HCT116 (cell line): ENCODE measurements around the gene ATP6V0A1. TPM values are rescaled to one million over a fixed set of nuclear protein-coding genes. Genes with fewer than 3 reads are reported as not detected.

ENCODE experiments used
- ATAC-seq: fragments of 200-7000 bp; cut with Tn5 transposase; 2 replicates; pipeline ENCODE4 v1.9.1; 2020; ENCODE audit warnings: mild to moderate bottlenecking, moderate library complexity
- BruUV-seq: library from RNA; stranded (reverse); fragments of 400-500 nt; replicated peaks from 2 replicates; lab custom pipeline; 2021; lab: Mats Ljungman, UMichigan
- CTCF ChIA-PET: fragments of 300-600 bp; sonication (Branson Sonifier 250); formaldehyde crosslinking; loops from one replicate; lab custom pipeline; 2021; ENCODE audit warnings: antibody characterized with exemption; lab: Charles Lee
- POLR2A ChIA-PET: fragments of 300-600, 350-600 bp; sonication (Branson Sonifier 250); formaldehyde crosslinking; loops from one replicate; lab custom pipeline; 2021; ENCODE audit warnings: antibody characterized with exemption; lab: Charles Lee
- RAD21 ChIA-PET, 2 experiments: fragments of 300-600 bp; sonication (Branson Sonifier 250); formaldehyde crosslinking; loops; one replicate each; lab custom pipeline; 2023; ENCODE audit warnings: low total read pairs in 2 of 2; ENCODE audit not compliant: uncharacterized antibody in 2 of 2, unreplicated experiment in 2 of 2, low non-redundant PET in 1 of 2; lab: Charles Lee
- DNase-seq: peaks from one replicate; pipeline ENCODE4 v3.0.0-alpha.2; 2010; ENCODE audit warnings: low read depth, low spot score
- H2AFZ ChIP-seq: fragments of 200-600 bp; shearing (Covaris generic), sonication (generic); 2 replicates; pipeline ENCODE4 v1.6.1; 2017; ENCODE audit warnings: low read depth, mixed run types, mixed read lengths, antibody characterized with exemption, low read length; ENCODE audit not compliant: poor library complexity, severe bottlenecking
- H3K27ac ChIP-seq: 2 replicates; pipeline ENCODE4 v1.5.1; 2012; ENCODE audit warnings: low read depth, low read length
- H3K27me3 ChIP-seq: fragments of 200-600 bp; sonication (generic); 2 replicates; pipeline ENCODE4 v1.6.1; 2016; ENCODE audit warnings: mixed run types, low read length, mixed read lengths; ENCODE audit not compliant: insufficient read depth
- H3K36me3 ChIP-seq, 2 experiments: fragments of 200-500 bp in 1 of 2; fragments of 200-600 bp in 1 of 2; sonication (Bioruptor generic) in 1 of 2; sonication (generic) in 1 of 2; 2 replicates each; pipeline versions ENCODE4 v1.5.1 to v1.6.1; 2014 to 2016; ENCODE audit warnings: low read length in 2 of 2, inconsistent platforms in 1 of 2, mixed read lengths in 1 of 2, mixed run types in 1 of 2; ENCODE audit not compliant: insufficient read depth in 2 of 2, control insufficient read depth in 1 of 2
- H3K4me1 ChIP-seq, 2 experiments: fragments of 200-600 bp in 1 of 2; sonication (generic) in 1 of 2; 2 replicates each; pipeline versions ENCODE4 v1.5.1 to v1.6.1; 2012 to 2017; ENCODE audit warnings: low read length in 2 of 2, inconsistent platforms in 1 of 2, mild to moderate bottlenecking in 1 of 2, mixed read lengths in 1 of 2, mixed run types in 1 of 2, moderate library complexity in 1 of 2; ENCODE audit not compliant: insufficient read depth in 2 of 2, control insufficient read depth in 1 of 2
- H3K4me2 ChIP-seq: fragments of 200-600 bp; sonication (generic); 2 replicates; pipeline ENCODE4 v1.6.1; 2017; ENCODE audit warnings: mixed run types, low read length, mixed read lengths
- H3K4me3 ChIP-seq, 2 experiments: fragments of 200-600 bp in 1 of 2; sonication (generic) in 1 of 2; replicated peaks in 1 of 2; 2 replicates each; pipeline ENCODE4 v1.5.1; 2011 to 2016; ENCODE audit warnings: low read length in 2 of 2, control low read depth in 1 of 2, low read depth in 1 of 2, mild to moderate bottlenecking in 1 of 2, mixed read lengths in 1 of 2, mixed run types in 1 of 2
- H3K79me2 ChIP-seq: fragments of 200-600 bp; sonication (generic); 2 replicates; pipeline ENCODE4 v1.6.1; 2017; ENCODE audit warnings: mild to moderate bottlenecking, mixed run types, low read length, moderate library complexity, mixed read lengths; ENCODE audit not compliant: insufficient read depth
- H3K9ac ChIP-seq: fragments of 200-600 bp; sonication (generic); 2 replicates; pipeline ENCODE4 v1.6.1; 2016; ENCODE audit warnings: low read length, mixed read lengths
- H3K9me2 ChIP-seq: fragments of 200-600 bp; sonication (generic), shearing (Covaris generic); 2 replicates; pipeline ENCODE4 v1.6.1; 2017; ENCODE audit warnings: mixed run types, mild to moderate bottlenecking, moderate library complexity; ENCODE audit not compliant: insufficient read depth
- H3K9me3 ChIP-seq, 2 experiments: fragments of 200-500 bp in 1 of 2; fragments of 200-600 bp in 1 of 2; sonication (Bioruptor generic) in 1 of 2; sonication (generic) in 1 of 2; 2 replicates each; pipeline ENCODE4 v1.6.1; 2014 to 2017; ENCODE audit warnings: low read length in 2 of 2, mixed read lengths in 2 of 2, inconsistent platforms in 1 of 2, low read depth in 1 of 2, mild to moderate bottlenecking in 1 of 2, mixed run types in 1 of 2, moderate library complexity in 1 of 2; ENCODE audit not compliant: control insufficient read depth in 1 of 2, insufficient read depth in 1 of 2
- H4K20me1 ChIP-seq: fragments of 200-600 bp; sonication (generic), shearing (Covaris generic); 2 replicates; pipeline ENCODE4 v1.6.1; 2017; ENCODE audit warnings: mixed run types, mild to moderate bottlenecking, moderate library complexity; ENCODE audit not compliant: insufficient read depth
- ATF3 ChIP-seq: IDR thresholded peaks from 2 replicates; pipeline ENCODE4 v1.6.1; 2012
- CTCF ChIP-seq, 3 experiments: fragments of 200-600 bp in 1 of 3; sonication (generic) in 1 of 3; IDR thresholded peaks in 2 of 3; conservative IDR thresholded peaks in 1 of 3; 2 replicates each; pipeline ENCODE4 v1.5.1; 2012 to 2017; ENCODE audit warnings: low read depth in 2 of 3, low read length in 2 of 3, antibody characterized with exemption in 1 of 3, borderline replicate concordance in 1 of 3, control low read depth in 1 of 3, mild to moderate bottlenecking in 1 of 3, mixed read lengths in 1 of 3, mixed run types in 1 of 3, moderate library complexity in 1 of 3; ENCODE audit not compliant: insufficient read depth in 1 of 3
- EZH2phosphoT487 ChIP-seq: fragments of 200-600 bp; IDR thresholded peaks from 2 replicates; pipeline ENCODE4 v1.6.1; 2018; ENCODE audit warnings: antibody characterized with exemption, borderline replicate concordance
- JUND ChIP-seq: IDR thresholded peaks from 2 replicates; pipeline ENCODE4 v1.6.1; 2012
- ZFX ChIP-seq: fragments of 450-650 bp; IDR thresholded peaks from 2 replicates; pipeline ENCODE4 v1.6.1; 2017
- intact Hi-C: fragments of 100-400 bp; cut with micrococcal nuclease; formaldehyde crosslinking; loops from 2 replicates; pipeline ENCODE4 v1.10.0; 2022
- total RNA-seq: library from RNA; stranded (reverse); gene quantifications from one replicate; pipeline ENCODE4 v1.2.1, GENCODE V29; 2021; ENCODE audit not compliant: unreplicated experiment
- TF ChIP-seq, protein P1 (sequence below): IDR thresholded peaks from 2 replicates; pipeline ENCODE4 v1.6.1; 2012
- TF ChIP-seq, protein P2 (sequence below): IDR thresholded peaks from 2 replicates; pipeline ENCODE4 v1.6.1; 2011; ENCODE audit warnings: mild to moderate bottlenecking, low read length, moderate library complexity; ENCODE audit not compliant: insufficient replicate concordance; ENCODE audit errors: extremely low read depth

Gene ATP6V0A1
- total RNA-seq, 1 experiment from 2014 or later: 65.2 TPM

DNA sequence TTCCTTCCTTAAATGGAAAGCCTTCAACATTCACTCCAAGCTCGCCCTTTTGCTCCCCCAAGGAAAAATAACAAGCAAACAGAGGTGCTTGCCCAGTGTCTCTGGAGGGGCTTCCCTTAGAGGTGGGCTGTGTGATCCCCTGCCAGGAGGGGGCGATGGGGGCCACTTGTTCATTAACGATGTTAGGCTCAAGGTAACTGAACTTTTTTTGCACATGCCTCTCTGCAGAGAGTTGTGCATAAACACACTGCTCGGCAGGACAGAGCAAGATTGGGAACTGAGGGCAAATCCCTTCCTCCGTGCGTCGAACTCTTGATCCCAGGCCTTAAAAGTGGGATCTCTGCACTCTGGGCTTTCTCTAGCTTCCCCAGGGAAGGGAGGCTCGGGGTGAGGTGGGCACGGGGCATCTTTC lies 61.9 kb downstream of the ATP6V0A1 start:
- Histone ChIP-seq H2AFZ (no peak overlapping the region), H3K79me2 (no peaks in the 10 kb centered on the region), H3K9me2 (no peaks in the 10 kb centered on the region), H4K20me1 (no peaks in the 10 kb centered on the region), H3K27ac (peak overlapping the region; percentile 93), H3K4me1 (peaks cover 44 to 70% of the 10 kb centered on the region in 2 experiments), H3K4me2 (peak overlapping the region; percentile 78), H3K27me3 (no peaks in the 10 kb centered on the region), H3K4me3 (peak overlapping the region in 1 of 2 experiments; percentile 35; a peak in 2 of 4 replicates), H3K36me3 (peaks cover 3 to 5% of the 10 kb centered on the region in 2 experiments; a peak in 2 of 4 replicates), H3K9me3 (no peaks in the 10 kb centered on the region), H3K9ac (peak overlapping the region; percentile 63)
- intact Hi-C loops: loop anchor here (10.0 kb wide), 1 partner anchor 496 kb away; the partner anchor contains the start of gene NKIRAS2
- no peak for DNase-seq
- TSS peak; percentile 37 for BruUV-seq
- RAD21 ChIA-PET: interaction anchor here (0.6 to 1.1 kb wide), 2 partner anchors 111 to 796 kb away, joined by 3 to 5 read pairs; no protein-coding TSS in a partner anchor
- ATAC-seq: peak; percentile 12
- CTCF ChIA-PET: interaction anchor here (1.3 to 2.3 kb wide), 2 partner anchors 114 to 199 kb away, joined by 3 to 8 read pairs; no protein-coding TSS in a partner anchor
- peak in 2 of 3 experiments; percentile 49 to 64; a peak in 4 of 6 replicates for TF ChIP-seq CTCF (IDR thresholded peaks at IDR 0.05 in 2 of 3, conservative IDR thresholded peaks at IDR 0.05 in 1 of 3; ENCODE audit: borderline replicate concordance in 1 of 3, insufficient read depth in 1 of 3, low read depth in 2 of 3, low read length in 2 of 3)
- TF ChIP-seq, protein P1, sequence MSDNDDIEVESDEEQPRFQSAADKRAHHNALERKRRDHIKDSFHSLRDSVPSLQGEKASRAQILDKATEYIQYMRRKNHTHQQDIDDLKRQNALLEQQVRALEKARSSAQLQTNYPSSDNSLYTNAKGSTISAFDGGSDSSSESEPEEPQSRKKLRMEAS: no peak
- POLR2A ChIA-PET: interaction anchor here (1.1 to 4.6 kb wide), 5 partner anchors 10 to 111 kb away, joined by 3 to 28 read pairs (median 7); partner anchors contain the start of genes CAVIN1 and NAGLU

GRCh38 chr17:42521036-42521435 lies 62.4 kb downstream of the ATP6V0A1 start:
- peak overlapping the region; percentile 63 for H3K9ac ChIP-seq
- H3K27me3 ChIP-seq: no peaks in the 10 kb centered on the region
- no peaks in the 10 kb centered on the region for H3K9me3 ChIP-seq
- no peaks in the 10 kb centered on the region for H4K20me1 ChIP-seq
- CTCF ChIA-PET: interaction anchor here (1.3 to 2.3 kb wide), 2 partner anchors 115 to 199 kb away, joined by 3 to 8 read pairs; no protein-coding TSS in a partner anchor
- no peak overlapping the region for H2AFZ ChIP-seq
- TF ChIP-seq ZFX (no peak), EZH2phosphoT487 (no peak), JUND (no peak), ATF3 (no peak)
- TF ChIP-seq, protein P2, sequence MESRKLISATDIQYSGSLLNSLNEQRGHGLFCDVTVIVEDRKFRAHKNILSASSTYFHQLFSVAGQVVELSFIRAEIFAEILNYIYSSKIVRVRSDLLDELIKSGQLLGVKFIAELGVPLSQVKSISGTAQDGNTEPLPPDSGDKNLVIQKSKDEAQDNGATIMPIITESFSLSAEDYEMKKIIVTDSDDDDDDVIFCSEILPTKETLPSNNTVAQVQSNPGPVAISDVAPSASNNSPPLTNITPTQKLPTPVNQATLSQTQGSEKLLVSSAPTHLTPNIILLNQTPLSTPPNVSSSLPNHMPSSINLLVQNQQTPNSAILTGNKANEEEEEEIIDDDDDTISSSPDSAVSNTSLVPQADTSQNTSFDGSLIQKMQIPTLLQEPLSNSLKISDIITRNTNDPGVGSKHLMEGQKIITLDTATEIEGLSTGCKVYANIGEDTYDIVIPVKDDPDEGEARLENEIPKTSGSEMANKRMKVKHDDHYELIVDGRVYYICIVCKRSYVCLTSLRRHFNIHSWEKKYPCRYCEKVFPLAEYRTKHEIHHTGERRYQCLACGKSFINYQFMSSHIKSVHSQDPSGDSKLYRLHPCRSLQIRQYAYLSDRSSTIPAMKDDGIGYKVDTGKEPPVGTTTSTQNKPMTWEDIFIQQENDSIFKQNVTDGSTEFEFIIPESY: no peak
- no peaks in the 10 kb centered on the region for H3K9me2 ChIP-seq
- RAD21 ChIA-PET: interaction anchor here in 1 of 2 experiments (1.1 kb wide), 1 partner anchor 111 kb away, joined by 3 read pairs; no protein-coding TSS in a partner anchor
- H3K4me3 ChIP-seq: peak overlapping the region in 1 of 2 experiments; percentile 35; a peak in 1 of 4 replicates
- H3K4me1 ChIP-seq: peaks cover 46 to 74% of the 10 kb centered on the region in 2 experiments
- intact Hi-C loops: loop anchor here (10.0 kb wide), 1 partner anchor 496 kb away; the partner anchor contains the start of gene NKIRAS2
- DNase-seq: no peak
- H3K36me3 ChIP-seq: peaks cover 3 to 5% of the 10 kb centered on the region in 2 experiments; a peak in 2 of 4 replicates
- POLR2A ChIA-PET: interaction anchor here (1.1 to 4.6 kb wide), 3 partner anchors 9 to 111 kb away, joined by 3 to 28 read pairs (median 11); partner anchors contain the start of gene CAVIN1
- no TSS peak for BruUV-seq
- ATAC-seq: no peak
- peak overlapping the region; percentile 78 for H3K4me2 ChIP-seq
- H3K79me2 ChIP-seq: no peaks in the 10 kb centered on the region
- peak overlapping the region; percentile 93 for H3K27ac ChIP-seq
